Activated T-cell treated with anti-CD3 and anti-CD28 coated beads for 1 hour (primary cell): ENCODE measurements around the gene FMN2.

Source experiments
- DNase-seq: peaks from one replicate; pipeline ENCODE4 v3.0.0-alpha.2; 2020; ENCODE audit warnings: low read depth

Gene FMN2

DNA sequence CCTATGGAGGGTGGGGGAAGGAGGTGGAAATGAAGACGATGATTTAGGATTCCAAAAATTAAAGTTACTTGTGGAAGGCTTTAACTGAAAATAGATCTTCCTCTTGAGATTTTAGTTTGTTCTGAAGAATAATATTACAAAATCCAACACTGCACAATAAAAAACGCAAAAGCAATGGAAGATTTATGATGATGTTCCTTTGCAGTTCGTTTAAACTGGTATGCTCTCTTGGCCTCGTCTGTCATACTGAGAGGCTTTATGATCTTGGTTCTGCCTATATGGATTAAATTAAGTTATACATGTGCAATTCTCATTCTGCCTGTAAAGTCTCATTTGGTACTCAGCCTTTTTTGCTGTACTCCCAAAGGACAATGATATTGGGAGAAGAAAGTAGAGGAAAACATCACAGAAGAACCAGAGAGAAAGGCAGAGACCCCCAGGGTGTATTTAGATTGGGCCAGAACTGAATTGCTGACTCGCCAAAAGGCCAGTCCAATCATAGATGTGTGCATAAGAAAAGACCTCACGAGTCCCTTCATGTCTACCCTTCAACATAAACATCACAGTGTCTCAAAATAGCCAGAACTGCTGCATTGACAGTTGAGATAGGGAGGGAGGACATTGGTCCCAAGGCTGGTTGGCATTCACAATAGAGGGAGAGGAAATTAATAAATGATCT is 331.7 kb downstream of the FMN2 start:
- DNase-seq = no peak

GRCh38 chr1:240424740-240425464 is 333.2 kb downstream of the FMN2 start:
- DNase-seq = no peak

DNA sequence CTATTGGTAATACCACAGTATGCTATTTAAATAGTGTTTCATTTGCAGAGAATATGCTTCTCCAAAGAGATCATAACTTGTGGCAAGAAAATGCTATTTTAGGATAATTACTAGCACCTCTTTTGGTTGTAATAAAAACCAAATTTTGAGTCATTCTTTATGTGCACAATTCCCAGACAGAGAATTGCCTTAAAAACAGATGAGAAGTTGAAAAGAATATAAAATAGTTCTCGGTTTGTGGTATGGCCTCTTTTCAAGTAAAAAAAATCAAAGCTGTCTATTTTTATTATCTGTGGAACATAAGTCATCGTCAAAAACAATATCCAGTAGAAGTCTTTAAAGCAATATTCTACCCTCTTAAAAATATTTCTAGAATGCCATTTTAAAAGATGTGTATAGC is 334.4 kb downstream of the FMN2 start:
- DNase-seq = no peak

- no peak for DNase-seq
These were observed 344.4 kb downstream of the FMN2 start for GRCh38 chr1:240435996-240436566.

GRCh38 chr1:240441669-240442068 is 350.0 kb downstream of the FMN2 start:
- DNase-seq = no peak

- no peak for DNase-seq
These were observed 353.7 kb downstream of the FMN2 start for GRCh38 chr1:240445369-240445768.

DNA sequence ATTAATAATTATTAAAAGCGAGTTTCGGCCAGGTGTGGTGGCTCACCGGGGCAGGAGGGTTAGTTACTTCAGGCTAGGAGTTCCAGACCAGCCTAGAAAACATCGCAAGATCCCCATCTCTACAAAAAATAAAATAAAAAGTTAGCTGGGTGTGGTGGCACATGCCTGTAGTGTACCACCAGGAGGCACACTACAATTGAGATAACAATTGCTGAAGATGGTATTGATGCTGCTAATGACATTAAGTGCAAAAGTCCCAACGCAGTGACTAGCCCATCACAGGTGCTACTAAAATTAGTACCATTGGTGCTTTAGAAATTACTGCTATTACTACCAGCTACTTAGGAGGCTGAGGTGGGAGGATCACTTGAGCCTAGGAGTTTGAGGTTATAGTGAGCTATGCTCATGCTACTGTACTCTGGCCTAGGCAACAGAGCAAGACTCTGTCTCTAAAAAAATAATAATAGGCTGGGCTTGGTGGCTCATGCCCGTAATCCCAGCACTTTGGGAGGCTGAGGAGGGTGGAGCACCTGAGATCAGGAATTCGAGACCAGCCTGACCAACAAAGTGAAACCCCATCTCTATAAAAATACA is 363.6 kb downstream of the FMN2 start:
- DNase-seq = no peak

DNA sequence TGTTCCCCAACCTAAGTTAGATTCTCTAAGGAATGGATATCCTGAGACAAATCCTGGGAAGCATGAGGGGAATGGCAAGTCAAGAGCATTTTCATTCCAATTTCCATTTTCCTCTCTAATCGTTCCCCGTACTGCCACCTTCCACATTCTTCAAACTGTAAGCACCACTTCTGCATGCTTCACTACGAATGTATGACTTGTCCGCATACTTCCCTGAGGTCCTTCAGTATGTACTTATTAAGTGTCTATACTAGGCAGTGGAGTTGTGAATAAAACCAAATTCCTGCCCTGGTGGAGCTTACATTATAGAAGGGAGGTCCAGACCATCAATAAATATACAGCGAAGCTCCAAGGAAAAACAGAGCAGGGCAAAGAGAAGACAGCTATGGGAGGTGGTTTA is 365.5 kb downstream of the FMN2 start:
- no peak for DNase-seq

- no peak for DNase-seq
These were observed 370.6 kb downstream of the FMN2 start for GRCh38 chr1:240462277-240462676.

DNA sequence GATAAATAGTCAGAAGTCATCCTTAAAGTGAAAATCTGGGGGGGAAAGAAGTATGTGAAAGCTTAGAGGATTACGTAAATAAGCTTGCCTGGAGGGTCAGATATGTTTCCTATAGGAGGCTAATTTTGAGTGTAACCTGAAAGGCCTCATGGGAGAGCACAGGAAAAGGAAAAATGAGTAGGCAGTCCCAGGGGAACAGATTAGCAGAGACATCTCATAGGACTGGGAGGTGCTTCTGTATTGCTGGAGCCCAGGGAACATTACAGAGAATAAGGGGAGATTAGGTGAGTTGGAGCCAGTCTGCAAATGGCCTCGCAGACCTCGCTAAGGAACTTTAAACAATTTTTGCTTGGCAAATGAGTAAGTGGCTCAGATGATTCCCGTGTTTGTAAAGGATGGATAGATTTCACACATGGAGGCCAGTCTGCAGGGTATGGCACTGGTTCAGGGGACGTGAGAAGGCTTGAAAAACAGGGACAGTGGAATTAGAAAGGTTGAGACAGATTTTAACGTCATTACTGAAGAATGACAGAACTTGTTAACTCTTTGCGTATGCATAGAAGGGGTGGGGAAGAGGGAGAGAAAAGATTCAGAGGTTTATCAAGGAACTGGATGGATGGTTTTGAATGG is 371.2 kb downstream of the FMN2 start:
- DNase-seq = no peak

DNA sequence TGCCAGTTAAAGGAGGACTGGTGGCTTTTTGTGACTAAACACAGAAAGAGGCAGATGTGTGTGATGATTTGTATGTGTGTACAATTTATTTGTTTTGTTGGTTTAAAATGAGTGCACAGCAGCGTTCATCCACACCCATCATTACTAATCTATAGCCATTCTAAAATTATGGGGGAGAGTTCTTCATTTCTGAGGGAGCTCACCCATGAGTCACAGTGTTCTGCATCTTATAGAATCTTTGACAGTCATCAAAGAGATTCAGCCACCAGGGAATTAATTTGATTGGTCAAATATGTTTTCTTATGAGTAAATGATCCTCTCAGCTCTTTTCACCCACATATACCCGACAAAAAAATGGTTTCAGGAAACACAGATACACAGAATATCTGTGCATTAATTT is 372.4 kb downstream of the FMN2 start:
- no peak for DNase-seq

- no peak for DNase-seq
These were observed 373.9 kb downstream of the FMN2 start for GRCh38 chr1:240465531-240465940.

- no peak for DNase-seq
These were observed 374.8 kb downstream of the FMN2 start for GRCh38 chr1:240466509-240466908.

DNA sequence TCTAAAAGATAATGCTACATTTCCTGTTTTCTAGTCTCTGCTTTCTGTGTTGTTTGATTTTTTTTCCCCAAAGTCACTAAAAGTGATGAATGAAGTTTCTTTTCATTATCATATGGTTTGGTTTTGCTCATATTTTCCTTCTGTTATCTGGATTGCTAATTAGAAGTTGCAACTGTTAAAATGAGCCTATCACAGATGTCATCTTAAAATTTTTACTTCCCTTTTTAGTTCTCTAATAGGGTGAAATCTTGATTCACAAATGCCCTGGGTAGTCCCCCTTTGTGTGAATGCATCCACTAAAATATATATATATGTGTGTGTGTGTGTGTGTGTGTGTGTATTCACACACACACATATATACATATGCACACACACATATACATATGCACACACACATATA is 376.2 kb downstream of the FMN2 start:
- no peak for DNase-seq

- no peak for DNase-seq
These were observed 377.0 kb downstream of the FMN2 start for GRCh38 chr1:240468656-240469055.

DNA sequence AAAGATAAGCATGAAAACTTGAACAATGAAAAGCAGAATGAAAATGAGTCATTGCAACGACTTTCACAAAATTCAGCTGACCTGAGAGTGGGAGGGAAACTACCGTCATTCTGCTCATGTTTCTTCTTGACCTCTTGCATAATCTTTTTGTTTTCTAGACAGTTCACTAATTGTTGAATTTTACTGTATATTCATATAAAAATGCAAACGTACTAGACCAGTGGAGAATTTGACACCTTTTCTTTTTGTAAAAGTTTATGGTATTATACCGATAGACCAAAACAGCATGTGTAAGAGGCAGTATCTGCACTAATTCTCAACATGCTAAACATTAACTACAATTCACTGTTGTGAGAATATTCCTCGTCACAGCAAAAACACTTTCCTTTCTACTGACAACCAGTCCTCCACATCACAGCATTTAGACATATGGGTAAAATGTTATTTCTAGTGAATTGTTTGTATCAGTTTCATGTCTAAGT is 382.5 kb downstream of the FMN2 start:
- DNase-seq = no peak

GRCh38 chr1:240475832-240476231 is 384.1 kb downstream of the FMN2 start:
- no peak for DNase-seq

DNA sequence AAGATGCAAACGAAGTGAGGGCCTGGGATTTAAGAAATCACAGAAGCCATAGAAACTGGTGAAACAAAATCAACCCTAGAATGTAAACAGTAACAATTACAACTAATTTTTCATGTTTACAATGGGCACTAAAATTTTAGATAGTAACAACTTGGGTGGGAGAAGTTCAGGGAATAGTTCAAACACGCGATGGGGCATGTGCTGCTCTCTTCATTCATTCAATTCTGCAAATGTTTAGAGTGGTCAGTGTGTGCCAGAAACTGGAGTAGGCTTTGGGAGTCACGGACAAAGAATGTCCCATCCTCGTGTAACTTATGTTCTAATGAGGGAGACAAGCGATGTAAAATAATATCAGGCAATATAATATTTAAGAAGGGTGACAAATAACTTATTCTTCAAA is 386.9 kb downstream of the FMN2 start:
- no peak for DNase-seq

- DNase-seq = no peak
These were observed 393.2 kb downstream of the FMN2 start for GRCh38 chr1:240484804-240485443.

GRCh38 chr1:240486611-240487010 is 394.9 kb downstream of the FMN2 start:
- DNase-seq = no peak

- no peak for DNase-seq
These were observed 395.8 kb downstream of the FMN2 start for GRCh38 chr1:240487493-240487892.

DNA sequence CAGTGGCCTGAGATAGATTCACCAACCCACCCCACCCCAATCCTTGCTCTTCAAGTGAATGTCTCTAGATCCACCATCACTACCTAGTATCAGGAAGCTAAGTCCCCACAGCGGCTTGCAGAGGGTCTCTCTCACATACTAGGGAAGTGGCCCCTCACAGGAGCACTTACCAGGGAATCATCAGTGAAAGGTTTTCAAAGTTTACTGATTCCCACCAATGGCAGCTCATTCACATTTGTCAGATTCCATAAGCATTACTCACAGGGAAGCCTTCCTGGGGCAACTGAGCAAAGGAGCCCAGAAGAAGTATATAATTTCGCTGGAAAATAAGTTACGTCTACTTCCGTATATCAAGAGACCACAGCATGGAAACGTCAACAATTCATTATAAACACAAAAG is 399.5 kb downstream of the FMN2 start:
- no peak for DNase-seq
